PC-9 (cell line): ENCODE measurements around the gene CBX4.

Experiments
- CTCF ChIP-seq: fragments of 200-600 bp; sonication (generic); conservative IDR thresholded peaks from 2 replicates; pipeline ENCODE4 v1.6.1; 2017; ENCODE audit warnings: mixed run types, antibody characterized with exemption, mild to moderate bottlenecking, moderate library complexity
- EZH2 ChIP-seq: fragments of 200-600 bp; sonication (generic); IDR thresholded peaks from 2 replicates; pipeline ENCODE4 v1.8.0; 2017; ENCODE audit warnings: antibody characterized with exemption, low read depth

GRCh38 chr17:79865351-79866210 is 26.3 kb upstream of the CBX4 start:
- TF ChIP-seq CTCF = no peak
- TF ChIP-seq EZH2 = no peak
